ENCODE measurements around the gene UQCR10. TPM values are rescaled to one million over a fixed set of nuclear protein-coding genes. Genes with fewer than 3 reads are reported as not detected.

UQCR10 gene
- total and polyA plus RNA-seq, 2 of the 4 experiments (the other 2 are of a cell fraction): 103 to 260 TPM

GRCh38 chr22:29737251-29738117 is 29.7 kb upstream of the UQCR10 start:
- Histone ChIP-seq H4K20me1 (ENCODE audit: insufficient read depth, low read length) (no peaks in the 10 kb centered on the region), H3K36me3 (ENCODE audit: control insufficient read depth, insufficient read depth, low read length) (peaks cover 16% of the 10 kb centered on the region), H3K4me2 (ENCODE audit: low read depth, low read length) (no peak overlapping the region), H4K5ac (ENCODE audit: low read depth, low read length) (no peak overlapping the region), H3K9ac (ENCODE audit: low read depth, low read length) (no peak overlapping the region), H2AK9ac (replicated peaks; ENCODE audit: low read depth, low read length, poor library complexity) (no peak overlapping the region), H4K91ac (ENCODE audit: insufficient read depth, low read depth, low read length) (no peak overlapping the region), H2BK15ac (ENCODE audit: low read depth, low read length) (no peak overlapping the region), H3K56ac (ENCODE audit: extremely low read depth, insufficient read depth, low read length) (no peak overlapping the region), H2BK20ac (ENCODE audit: low read depth, low read length) (no peak overlapping the region), H3K4me1 (ENCODE audit: control insufficient read depth, insufficient read depth, low read length) (no peaks in the 10 kb centered on the region), H3K9me1 (ENCODE audit: insufficient read depth, low read length) (no peaks in the 10 kb centered on the region), H3K23ac (ENCODE audit: low read depth, low read length) (no peak overlapping the region), H2AFZ (replicated peaks; ENCODE audit: low read length, poor library complexity) (no peak overlapping the region), H2AK5ac (ENCODE audit: low read depth, low read length) (no peak overlapping the region), H2BK120ac (ENCODE audit: low read depth, low read length) (no peak overlapping the region), H3K27ac (ENCODE audit: insufficient read depth, low read length) (no peak overlapping the region), H3K4ac (ENCODE audit: low read depth, low read length) (no peak overlapping the region), H3K79me1 (ENCODE audit: low read depth in 1 of 2, low read length in 2 of 2) (no peaks in the 10 kb centered on the region), H3K27me3 (ENCODE audit: control insufficient read depth, insufficient read depth, low read length) (no peaks in the 10 kb centered on the region), H3K14ac (replicated peaks; ENCODE audit: low read depth, low read length) (no peak overlapping the region), H2BK5ac (ENCODE audit: low read depth, low read length, poor library complexity, severe bottlenecking) (no peak overlapping the region), H3K4me3 (ENCODE audit: insufficient read depth, low read depth, low read length) (no peak overlapping the region), H3K9me3 (ENCODE audit: control insufficient read depth, insufficient read depth, low read length) (no peaks in the 10 kb centered on the region), H4K8ac (ENCODE audit: low read depth in 2 of 2, low read length in 2 of 2) (no peak overlapping the region), H3K18ac (ENCODE audit: low read depth, low read length) (no peak overlapping the region)
- ATAC-seq (ENCODE audit: low read depth) (no peak), DNase-seq (no peak)
- dilution Hi-C loops (cut with HindIII; ENCODE audit: low sequenced_read_pairs, unreplicated experiment) (no loop called here), intact Hi-C loops (cut with micrococcal nuclease) (no loop called here), in situ Hi-C loops (cut with MboI; ENCODE audit: low sequenced_read_pairs) (no loop called here)
- no TSS peak for BruUV-seq (replicated peaks)
- CTCF ChIA-PET: no interaction called here
- WGBS, 2 experiments (ENCODE audit: extremely low coverage in 2 of 2, insufficient read length in 1 of 2): 76% methylated on average over 12 of the region's 22 CpGs; no CpG with 5 or more reads in 1 of the 2 experiments
- POLR2A ChIA-PET (ENCODE audit: unreplicated experiment): no interaction called here
- TF ChIP-seq SMC3 (IDR thresholded peaks at IDR 0.05; ENCODE audit: low read depth, low read length) (no peak), MAZ (IDR thresholded peaks at IDR 0.05; ENCODE audit: borderline replicate concordance, low read depth, low read length) (no peak), MAFK (IDR thresholded peaks at IDR 0.05; ENCODE audit: low read depth, low read length) (no peak), RCOR1 (IDR thresholded peaks at IDR 0.05; ENCODE audit: insufficient replicate concordance, low read length) (no peak), FOS (IDR thresholded peaks at IDR 0.05; ENCODE audit: low read depth, low read length) (no peak), USF2 (IDR thresholded peaks at IDR 0.05; ENCODE audit: low read depth, low read length) (no peak), ELK1 (IDR thresholded peaks at IDR 0.05; ENCODE audit: borderline replicate concordance, low read depth, low read length) (no peak), NFE2L2 (IDR thresholded peaks at IDR 0.05; ENCODE audit: low read depth, low read length) (no peak), RFX5 (IDR thresholded peaks at IDR 0.05; ENCODE audit: low read depth, low read length) (no peak), RAD21 (IDR thresholded peaks at IDR 0.05; ENCODE audit: low read length) (no peak), CHD1 (IDR thresholded peaks at IDR 0.05; ENCODE audit: low read depth, low read length) (no peak), CTCF (conservative IDR thresholded peaks at IDR 0.05; ENCODE audit: low read depth, low read length) (no peak), BHLHE40 (IDR thresholded peaks at IDR 0.05; ENCODE audit: low read depth, low read length) (no peak), POLR2A (IDR thresholded peaks at IDR 0.05; ENCODE audit: low read depth, low read length) (no peak), MXI1 (IDR thresholded peaks at IDR 0.05; ENCODE audit: borderline replicate concordance, low read depth, low read length) (no peak)
